ENCODE measurements around the gene PUS7L.

- TF ChIP-seq CTCF (IDR thresholded peaks at IDR 0.05) (no peak), POLR2A (IDR thresholded peaks at IDR 0.05) (no peak)
Observed at GRCh38 chr12:43766291-43766690, 7.7 kb upstream of the PUS7L start.
